ENCODE measurements around the gene TUT1.

DNA sequence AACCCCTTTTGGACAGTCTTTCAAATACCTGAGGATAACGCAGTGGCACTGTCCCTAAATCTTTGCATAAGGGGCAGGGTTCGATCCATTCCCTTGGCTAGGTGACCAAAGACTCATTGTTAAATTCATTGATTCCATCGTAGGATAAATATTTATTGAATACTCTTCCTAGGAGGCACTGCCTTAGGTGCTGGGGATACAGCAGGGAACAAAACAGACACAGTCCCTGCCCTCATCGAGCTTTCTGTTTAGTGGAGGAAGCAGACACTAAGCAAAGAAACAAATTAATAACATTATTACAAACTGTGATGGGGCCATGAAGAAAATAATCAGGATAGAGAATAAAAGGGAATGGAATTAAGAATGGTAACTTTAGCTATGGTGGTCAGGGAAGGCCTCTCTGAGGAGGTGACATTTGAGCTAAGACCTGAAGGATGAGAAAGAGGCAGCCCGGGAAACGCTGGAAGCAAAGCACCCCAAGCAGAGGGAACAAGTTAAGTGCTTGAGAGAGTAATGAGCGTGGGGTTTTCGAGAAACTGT is 29.8 kb upstream of the TUT1 start:
- TF ChIP-seq, protein P1, sequence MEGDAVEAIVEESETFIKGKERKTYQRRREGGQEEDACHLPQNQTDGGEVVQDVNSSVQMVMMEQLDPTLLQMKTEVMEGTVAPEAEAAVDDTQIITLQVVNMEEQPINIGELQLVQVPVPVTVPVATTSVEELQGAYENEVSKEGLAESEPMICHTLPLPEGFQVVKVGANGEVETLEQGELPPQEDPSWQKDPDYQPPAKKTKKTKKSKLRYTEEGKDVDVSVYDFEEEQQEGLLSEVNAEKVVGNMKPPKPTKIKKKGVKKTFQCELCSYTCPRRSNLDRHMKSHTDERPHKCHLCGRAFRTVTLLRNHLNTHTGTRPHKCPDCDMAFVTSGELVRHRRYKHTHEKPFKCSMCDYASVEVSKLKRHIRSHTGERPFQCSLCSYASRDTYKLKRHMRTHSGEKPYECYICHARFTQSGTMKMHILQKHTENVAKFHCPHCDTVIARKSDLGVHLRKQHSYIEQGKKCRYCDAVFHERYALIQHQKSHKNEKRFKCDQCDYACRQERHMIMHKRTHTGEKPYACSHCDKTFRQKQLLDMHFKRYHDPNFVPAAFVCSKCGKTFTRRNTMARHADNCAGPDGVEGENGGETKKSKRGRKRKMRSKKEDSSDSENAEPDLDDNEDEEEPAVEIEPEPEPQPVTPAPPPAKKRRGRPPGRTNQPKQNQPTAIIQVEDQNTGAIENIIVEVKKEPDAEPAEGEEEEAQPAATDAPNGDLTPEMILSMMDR (IDR thresholded peaks at IDR 0.05; ENCODE audit: insufficient read depth, low read length, poor library complexity, severe bottlenecking) = no peak
- TF ChIP-seq EZH2phosphoT487 (conservative IDR thresholded peaks at IDR 0.05; ENCODE audit: low read length) = no peak
